Umbilical cord (tissue), 2 donors: Measurements from ENCODE around the gene CNTN1. TPM values are rescaled to one million over a fixed set of nuclear protein-coding genes. Genes with fewer than 3 reads are reported as not detected.

Source experiments
- DNase-seq: peaks from one replicate; pipeline ENCODE4 v3.0.0-alpha.2; 2015; ENCODE audit warnings: low spot score
- total RNA-seq: library from RNA; depleted of rRNA; stranded (reverse); fragments of >200 nt; gene quantifications from one replicate; pipeline ENCODE4 v1.2.3, GENCODE V29; 2014; ENCODE audit warnings: low replicate concordance; ENCODE audit not compliant: insufficient read depth

The CNTN1 gene
- total RNA-seq, 1 donor from 2014 or later = 88.6 TPM

- DNase-seq = no peak
Measured at GRCh38 chr12:40957417-40957816, 265.2 kb downstream of the CNTN1 start.

GRCh38 chr12:40959041-40959440 lies 266.8 kb downstream of the CNTN1 start:
- no peak for DNase-seq

- no peak for DNase-seq
Measured at GRCh38 chr12:40963751-40964150, 271.5 kb downstream of the CNTN1 start.

GRCh38 chr12:40969796-40970195 lies 277.6 kb downstream of the CNTN1 start:
- no peak for DNase-seq

GRCh38 chr12:40970320-40970907 lies 278.2 kb downstream of the CNTN1 start:
- no peak for DNase-seq

- DNase-seq = no peak
Measured at GRCh38 chr12:40971911-40972310, 279.7 kb downstream of the CNTN1 start.

GRCh38 chr12:40976546-40976945 lies 284.3 kb downstream of the CNTN1 start:
- no peak for DNase-seq

GRCh38 chr12:40980427-40980961 lies 288.3 kb downstream of the CNTN1 start:
- DNase-seq = no peak

- no peak for DNase-seq
Measured at GRCh38 chr12:40986001-40986400, 293.8 kb downstream of the CNTN1 start.

- peak; percentile 49 for DNase-seq
Measured at GRCh38 chr12:40988355-40988754, 296.1 kb downstream of the CNTN1 start.

- peak; percentile 42 for DNase-seq
Measured at GRCh38 chr12:40988824-40989223, 296.6 kb downstream of the CNTN1 start.

GRCh38 chr12:40989785-40990184 lies 297.5 kb downstream of the CNTN1 start:
- DNase-seq = no peak

GRCh38 chr12:40992158-40992557 lies 299.9 kb downstream of the CNTN1 start:
- no peak for DNase-seq

- no peak for DNase-seq
Measured at GRCh38 chr12:40992674-40993073, 300.4 kb downstream of the CNTN1 start.

- DNase-seq = no peak
Measured at GRCh38 chr12:40993158-40993557, 300.9 kb downstream of the CNTN1 start.

GRCh38 chr12:40996091-40996490 lies 303.9 kb downstream of the CNTN1 start:
- DNase-seq = no peak

- peak; percentile 28 for DNase-seq
Measured at GRCh38 chr12:40999210-40999609, 307.0 kb downstream of the CNTN1 start.

GRCh38 chr12:41008472-41008871 lies 316.2 kb downstream of the CNTN1 start:
- DNase-seq = no peak

- DNase-seq = no peak
Measured at GRCh38 chr12:41011939-41012338, 319.7 kb downstream of the CNTN1 start.

GRCh38 chr12:41013881-41014642 lies 321.8 kb downstream of the CNTN1 start:
- DNase-seq = no peak

- no peak for DNase-seq
Measured at GRCh38 chr12:41014643-41015020, 322.4 kb downstream of the CNTN1 start.

GRCh38 chr12:41018010-41018409 lies 325.8 kb downstream of the CNTN1 start:
- no peak for DNase-seq

GRCh38 chr12:41019461-41019860 lies 327.2 kb downstream of the CNTN1 start:
- DNase-seq = peak; percentile 6
